Measurements from ENCODE around the gene RAPSN. TPM values are rescaled to one million over a fixed set of nuclear protein-coding genes. Genes with fewer than 3 reads are reported as not detected.

Gene RAPSN
- polyA plus RNA-seq, 3 donors: 1.2 TPM; not detected in 2

DNA sequence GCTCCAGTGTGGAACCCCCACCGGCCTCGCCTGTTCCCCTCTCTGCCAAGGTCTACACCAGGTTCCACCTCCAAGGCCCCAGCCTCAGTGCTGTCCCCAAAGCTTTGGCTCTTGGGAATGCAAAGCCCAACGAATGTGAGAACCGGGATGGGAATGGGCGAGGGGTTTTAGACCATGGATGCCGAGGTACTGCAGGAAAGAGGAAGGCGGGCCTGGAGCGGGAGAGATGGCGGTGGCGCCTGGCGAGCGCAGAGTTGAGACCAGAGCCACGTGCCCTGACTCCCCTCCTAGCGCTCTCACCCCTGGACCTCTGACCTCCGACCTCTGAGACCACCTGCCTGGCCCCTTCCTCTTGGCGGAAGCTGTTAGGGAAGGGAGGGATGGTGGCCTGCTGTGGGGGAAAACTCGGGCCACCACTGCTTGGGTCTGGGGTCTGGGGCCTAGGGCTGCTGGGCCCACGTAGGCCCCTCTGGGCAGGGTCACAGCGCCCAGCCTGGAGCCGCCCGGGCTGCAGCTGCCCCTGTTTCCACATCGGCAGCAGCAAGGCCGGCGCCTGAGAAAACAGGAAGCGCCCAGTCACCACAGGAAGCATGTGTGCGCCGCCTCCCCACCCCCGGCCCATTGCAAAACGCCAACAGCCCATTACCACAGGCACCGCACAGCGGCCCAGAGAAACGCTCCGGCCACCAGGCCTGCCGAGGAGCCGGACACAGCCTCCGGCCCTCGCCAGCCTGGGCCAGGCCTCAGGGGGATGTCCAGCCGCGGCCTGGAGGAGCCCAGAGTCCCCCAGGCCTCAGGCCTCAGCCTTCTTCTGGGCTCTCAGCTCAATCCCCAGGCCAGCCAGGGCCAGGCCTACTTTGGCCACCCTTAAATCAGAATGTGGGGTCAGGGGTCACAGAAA lies 54.4 kb downstream of the RAPSN start:
- peaks cover 74 to 81% of the 10 kb centered on the region in 2 donors for H3K4me1 ChIP-seq (ENCODE audit: control insufficient read depth in 1 of 2, insufficient read depth in 2 of 2, low read length in 2 of 2)

DNA sequence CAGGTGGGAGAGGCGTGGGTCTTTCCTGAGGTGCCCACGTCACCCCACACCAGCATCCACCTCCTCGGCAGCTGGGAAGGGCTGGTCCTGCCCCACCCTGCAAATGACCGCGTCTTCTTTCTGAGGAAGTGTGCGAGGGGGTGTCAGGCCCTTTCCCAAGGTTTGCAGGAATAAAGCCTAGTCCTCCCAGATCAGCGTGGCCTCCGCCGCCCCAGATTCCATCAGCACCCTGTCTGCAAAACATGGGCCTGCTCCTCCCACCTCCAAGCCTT lies 55.0 kb downstream of the RAPSN start:
- Mint-ChIP-seq H3K9me3 (peaks cover 0 to 2% (median 0%) of the 10 kb centered on the region in 7 donors), H3K36me3 (peaks cover 15 to 47% of the 10 kb centered on the region in 2 donors), H3K27me3 (ENCODE audit: low read depth in 3 of 3) (no peaks in the 10 kb centered on the region), H3K4me3 (peak overlapping the region; percentile 80 to 90), H3K4me1 (peaks cover 71% of the 10 kb centered on the region), H3K27ac (peak overlapping the region; percentile 99 to 100 (median 100))
- TF ChIP-seq, protein P1, sequence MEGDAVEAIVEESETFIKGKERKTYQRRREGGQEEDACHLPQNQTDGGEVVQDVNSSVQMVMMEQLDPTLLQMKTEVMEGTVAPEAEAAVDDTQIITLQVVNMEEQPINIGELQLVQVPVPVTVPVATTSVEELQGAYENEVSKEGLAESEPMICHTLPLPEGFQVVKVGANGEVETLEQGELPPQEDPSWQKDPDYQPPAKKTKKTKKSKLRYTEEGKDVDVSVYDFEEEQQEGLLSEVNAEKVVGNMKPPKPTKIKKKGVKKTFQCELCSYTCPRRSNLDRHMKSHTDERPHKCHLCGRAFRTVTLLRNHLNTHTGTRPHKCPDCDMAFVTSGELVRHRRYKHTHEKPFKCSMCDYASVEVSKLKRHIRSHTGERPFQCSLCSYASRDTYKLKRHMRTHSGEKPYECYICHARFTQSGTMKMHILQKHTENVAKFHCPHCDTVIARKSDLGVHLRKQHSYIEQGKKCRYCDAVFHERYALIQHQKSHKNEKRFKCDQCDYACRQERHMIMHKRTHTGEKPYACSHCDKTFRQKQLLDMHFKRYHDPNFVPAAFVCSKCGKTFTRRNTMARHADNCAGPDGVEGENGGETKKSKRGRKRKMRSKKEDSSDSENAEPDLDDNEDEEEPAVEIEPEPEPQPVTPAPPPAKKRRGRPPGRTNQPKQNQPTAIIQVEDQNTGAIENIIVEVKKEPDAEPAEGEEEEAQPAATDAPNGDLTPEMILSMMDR (IDR thresholded peaks at IDR 0.05): no peak
- H3K79me2 ChIP-seq (ENCODE audit: insufficient read depth, low read length): peaks cover 72% of the 10 kb centered on the region
- H3K4me1 ChIP-seq (ENCODE audit: control insufficient read depth in 1 of 2, insufficient read depth in 2 of 2, low read length in 2 of 2): peaks cover 76 to 81% of the 10 kb centered on the region in 2 donors
- 11% methylated on average over 3 of the region's 9 CpGs for WGBS (ENCODE audit: insufficient coverage)
- H2AFZ ChIP-seq (ENCODE audit: insufficient read depth, low read depth, low read length, poor library complexity, severe bottlenecking): no peak overlapping the region
- intact Hi-C loops (cut with micrococcal nuclease): no loop called here
- peak overlapping the region; percentile 98 to 100 for H3K27ac ChIP-seq (ENCODE audit: low read depth in 1 of 2, low read length in 2 of 2)
- no peaks in the 10 kb centered on the region for H3K27me3 ChIP-seq (ENCODE audit: control insufficient read depth in 2 of 2, insufficient read depth in 2 of 2, low read length in 2 of 2)
- H3K9me3 ChIP-seq (replicated peaks in 1 of 2; ENCODE audit: control insufficient read depth in 1 of 2, insufficient read depth in 1 of 2, low read length in 2 of 2): no peaks in the 10 kb centered on the region
- H4K20me1 ChIP-seq (ENCODE audit: insufficient read depth, low read length): no peaks in the 10 kb centered on the region
- peak overlapping the region; percentile 99 for H3K9ac ChIP-seq (ENCODE audit: insufficient read depth, low read length, poor library complexity, severe bottlenecking)
- H3K4me3 ChIP-seq (replicated peaks in 1 of 3; ENCODE audit: low read depth in 2 of 3, low read length in 3 of 3): peak overlapping the region; percentile 5 to 65 (median 51)
- peak overlapping the region; percentile 79 for H3K4me2 ChIP-seq (replicated peaks; ENCODE audit: extremely low read depth, low read length, poor library complexity, severe bottlenecking)
- H3K36me3 ChIP-seq (replicated peaks in 1 of 2; ENCODE audit: control insufficient read depth in 1 of 2, insufficient read depth in 2 of 2, low read length in 2 of 2): peaks cover 0 to 1% of the 10 kb centered on the region in 2 donors
- DNase-seq: peak; percentile 53 to 66 (median 55)

More for the DNA sequence above, 54.4 kb downstream of the RAPSN start:
- no peaks in the 10 kb centered on the region for H4K20me1 ChIP-seq (ENCODE audit: insufficient read depth, low read length)
- TF ChIP-seq, protein P1 (IDR thresholded peaks at IDR 0.05): no peak
- peak overlapping the region; percentile 79 for H3K4me2 ChIP-seq (replicated peaks; ENCODE audit: extremely low read depth, low read length, poor library complexity, severe bottlenecking)
- H3K27ac ChIP-seq (ENCODE audit: low read depth in 1 of 2, low read length in 2 of 2): peak overlapping the region; percentile 98 to 100
- Mint-ChIP-seq H3K27ac (peak overlapping the region; percentile 99 to 100 (median 100)), H3K27me3 (ENCODE audit: low read depth in 3 of 3) (no peaks in the 10 kb centered on the region), H3K36me3 (peaks cover 12 to 41% of the 10 kb centered on the region in 2 donors), H3K9me3 (peaks cover 0 to 2% (median 0%) of the 10 kb centered on the region in 7 donors), H3K4me1 (peaks cover 70% of the 10 kb centered on the region), H3K4me3 (peak overlapping the region; percentile 80 to 94)
- no peak overlapping the region for H2AFZ ChIP-seq (ENCODE audit: insufficient read depth, low read depth, low read length, poor library complexity, severe bottlenecking)
- peak overlapping the region; percentile 26 to 65 (median 51) for H3K4me3 ChIP-seq (replicated peaks in 1 of 3; ENCODE audit: low read depth in 2 of 3, low read length in 3 of 3)
- 2% methylated on average over 31 of the region's 39 CpGs for WGBS (ENCODE audit: insufficient coverage)
- H3K36me3 ChIP-seq (replicated peaks in 1 of 2; ENCODE audit: control insufficient read depth in 1 of 2, insufficient read depth in 2 of 2, low read length in 2 of 2): no peaks in the 10 kb centered on the region
- H3K9me3 ChIP-seq (replicated peaks in 1 of 2; ENCODE audit: control insufficient read depth in 1 of 2, insufficient read depth in 1 of 2, low read length in 2 of 2): no peaks in the 10 kb centered on the region
- H3K79me2 ChIP-seq (ENCODE audit: insufficient read depth, low read length): peaks cover 66% of the 10 kb centered on the region
- H3K9ac ChIP-seq (ENCODE audit: insufficient read depth, low read length, poor library complexity, severe bottlenecking): peak overlapping the region; percentile 99
- no peaks in the 10 kb centered on the region for H3K27me3 ChIP-seq (ENCODE audit: control insufficient read depth in 2 of 2, insufficient read depth in 2 of 2, low read length in 2 of 2)
- intact Hi-C loops (cut with micrococcal nuclease): no loop called here
- DNase-seq: peak; percentile 95 to 97 (median 95)
